ENCODE data around the gene CACNA1S. TPM values are rescaled to one million over a fixed set of nuclear protein-coding genes. Genes with fewer than 3 reads are reported as not detected.
A peak's percentile ranks its signal among the peaks of the same experiment; 100 is the strongest.

Gene CACNA1S
- total RNA-seq, 1 donor from 2014 or later = 0.11 TPM

DNA sequence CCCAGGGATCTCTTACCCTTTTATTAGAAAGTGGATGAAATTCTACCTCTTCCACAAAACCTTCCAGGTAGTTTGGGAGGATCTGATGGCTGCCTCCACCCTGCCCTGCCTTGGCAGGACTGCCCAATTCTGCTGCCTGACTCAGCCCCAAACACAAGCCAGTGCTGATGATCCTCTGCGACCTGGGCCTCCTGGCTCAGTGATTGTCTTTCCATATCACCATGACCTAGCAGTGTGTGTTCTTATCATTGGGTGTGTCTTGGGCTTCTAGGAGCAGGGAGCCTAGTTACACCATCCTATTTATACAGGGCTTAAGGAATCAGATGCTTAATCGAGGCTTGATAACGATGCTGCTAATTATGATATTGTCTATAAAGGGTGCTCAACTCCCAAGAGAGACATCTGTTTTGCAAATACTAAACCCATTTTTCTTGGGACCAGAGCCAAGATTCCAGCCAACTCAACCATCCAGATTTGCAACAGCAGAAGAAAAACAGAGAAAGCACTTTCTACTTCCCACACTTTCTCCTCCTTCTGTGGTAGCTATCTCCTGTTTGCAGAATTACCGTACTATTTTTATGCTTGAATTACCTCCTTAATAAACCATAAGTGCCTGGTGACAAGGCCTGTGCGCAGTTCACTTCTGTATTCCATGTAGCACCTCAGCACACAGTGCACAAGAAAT is 52.2 kb downstream of the CACNA1S start:
- Histone ChIP-seq H3K4me2 (no peak overlapping the region), H4K20me1 (ENCODE audit: low read depth) (no peaks in the 10 kb centered on the region), H2AFZ (replicated peaks) (no peak overlapping the region), H3K4me3 (no peak overlapping the region), H3F3A (ENCODE audit: low read depth) (no peaks in the 10 kb centered on the region), H3K9ac (no peak overlapping the region), H3K79me2 (ENCODE audit: low read depth) (no peaks in the 10 kb centered on the region), H3K4me1 (peaks cover 11% of the 10 kb centered on the region), H3K27ac (no peak overlapping the region), H3K9me3 (ENCODE audit: low read depth) (no peaks in the 10 kb centered on the region), H3K27me3 (no peaks in the 10 kb centered on the region), H3K36me3 (no peaks in the 10 kb centered on the region)
- Mint-ChIP-seq H3K4me1 (peaks cover 52% of the 10 kb centered on the region), H3K27me3 (ENCODE audit: insufficient read depth, low read depth) (peaks cover 21% of the 10 kb centered on the region), H3K9me3 (no peaks in the 10 kb centered on the region), H3K4me3 (no peak overlapping the region), H3K36me3 (no peaks in the 10 kb centered on the region), H3K27ac (no peak overlapping the region)
- DNase-seq (ENCODE audit: low spot score) = no peak
- TF ChIP-seq, protein P1, sequence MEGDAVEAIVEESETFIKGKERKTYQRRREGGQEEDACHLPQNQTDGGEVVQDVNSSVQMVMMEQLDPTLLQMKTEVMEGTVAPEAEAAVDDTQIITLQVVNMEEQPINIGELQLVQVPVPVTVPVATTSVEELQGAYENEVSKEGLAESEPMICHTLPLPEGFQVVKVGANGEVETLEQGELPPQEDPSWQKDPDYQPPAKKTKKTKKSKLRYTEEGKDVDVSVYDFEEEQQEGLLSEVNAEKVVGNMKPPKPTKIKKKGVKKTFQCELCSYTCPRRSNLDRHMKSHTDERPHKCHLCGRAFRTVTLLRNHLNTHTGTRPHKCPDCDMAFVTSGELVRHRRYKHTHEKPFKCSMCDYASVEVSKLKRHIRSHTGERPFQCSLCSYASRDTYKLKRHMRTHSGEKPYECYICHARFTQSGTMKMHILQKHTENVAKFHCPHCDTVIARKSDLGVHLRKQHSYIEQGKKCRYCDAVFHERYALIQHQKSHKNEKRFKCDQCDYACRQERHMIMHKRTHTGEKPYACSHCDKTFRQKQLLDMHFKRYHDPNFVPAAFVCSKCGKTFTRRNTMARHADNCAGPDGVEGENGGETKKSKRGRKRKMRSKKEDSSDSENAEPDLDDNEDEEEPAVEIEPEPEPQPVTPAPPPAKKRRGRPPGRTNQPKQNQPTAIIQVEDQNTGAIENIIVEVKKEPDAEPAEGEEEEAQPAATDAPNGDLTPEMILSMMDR (IDR thresholded peaks at IDR 0.05) = no peak
- no peak for TF ChIP-seq EZH2 (IDR thresholded peaks at IDR 0.05)
- TF ChIP-seq EZH2phosphoT487 (IDR thresholded peaks at IDR 0.05) = no peak

DNA sequence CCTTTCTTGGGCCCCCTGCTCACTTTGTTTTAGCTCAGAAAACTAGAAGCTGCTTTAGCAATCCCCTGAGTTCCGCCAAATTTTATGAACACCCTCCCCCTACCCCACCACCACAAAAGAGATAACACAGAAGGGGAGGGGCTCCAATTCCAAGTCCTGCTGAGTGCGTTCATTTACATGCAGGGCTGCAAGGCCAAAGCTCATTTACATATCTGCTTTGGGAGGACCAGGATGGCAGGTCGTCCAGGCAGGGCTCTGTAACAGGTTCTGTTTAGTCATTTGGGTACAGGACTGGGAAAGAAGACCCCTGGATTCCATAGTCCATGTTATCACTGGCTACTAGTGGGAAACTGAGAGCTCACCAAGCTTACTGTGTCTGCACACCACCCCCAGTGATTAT is 52.8 kb downstream of the CACNA1S start:
- H3K9me3 ChIP-seq (ENCODE audit: low read depth) = no peaks in the 10 kb centered on the region
- H3K4me3 ChIP-seq = no peak overlapping the region
- Mint-ChIP-seq H3K9me3 (no peaks in the 10 kb centered on the region), H3K4me1 (peaks cover 56% of the 10 kb centered on the region), H3K27ac (no peak overlapping the region), H3K4me3 (no peak overlapping the region), H3K27me3 (ENCODE audit: insufficient read depth, low read depth) (peaks cover 18% of the 10 kb centered on the region), H3K36me3 (no peaks in the 10 kb centered on the region)
- no peak overlapping the region for H3K9ac ChIP-seq
- H3K4me1 ChIP-seq = peaks cover 11% of the 10 kb centered on the region
- no peaks in the 10 kb centered on the region for H3F3A ChIP-seq (ENCODE audit: low read depth)
- H4K20me1 ChIP-seq (ENCODE audit: low read depth) = no peaks in the 10 kb centered on the region
- TF ChIP-seq EZH2phosphoT487 (IDR thresholded peaks at IDR 0.05) (no peak), EZH2 (IDR thresholded peaks at IDR 0.05) (no peak)
- TF ChIP-seq, protein P1 (IDR thresholded peaks at IDR 0.05) = no peak
- H3K79me2 ChIP-seq (ENCODE audit: low read depth) = no peaks in the 10 kb centered on the region
- H2AFZ ChIP-seq (replicated peaks) = no peak overlapping the region
- no peaks in the 10 kb centered on the region for H3K36me3 ChIP-seq
- H3K27me3 ChIP-seq = no peaks in the 10 kb centered on the region
- H3K27ac ChIP-seq = no peak overlapping the region
- DNase-seq (ENCODE audit: low spot score) = no peak
- no peak overlapping the region for H3K4me2 ChIP-seq

DNA sequence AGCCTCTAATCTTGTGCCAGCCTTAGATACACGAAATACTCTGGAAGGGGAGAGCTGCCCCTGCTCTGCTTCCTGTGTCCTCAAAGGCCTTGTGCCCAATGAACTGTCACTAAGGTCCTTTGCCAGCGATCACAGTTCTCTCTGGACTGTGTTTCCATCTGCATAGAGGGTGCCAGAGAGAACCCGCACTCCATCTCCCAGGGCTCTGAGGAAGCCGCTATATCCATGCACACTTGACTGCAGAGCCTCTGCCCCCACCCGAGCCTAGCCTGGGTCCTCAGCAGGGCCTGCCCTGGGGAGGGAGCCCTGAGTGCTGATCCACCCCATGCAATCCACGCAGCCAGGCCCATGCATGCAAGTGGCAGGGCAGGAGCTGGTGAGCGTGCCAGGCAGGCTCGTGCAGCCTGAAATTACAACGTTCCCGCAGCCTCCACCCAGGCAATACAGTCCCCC is 58.1 kb downstream of the CACNA1S start:
- Histone ChIP-seq H3K4me3 (no peak overlapping the region), H3K27me3 (no peaks in the 10 kb centered on the region), H3F3A (ENCODE audit: low read depth) (no peaks in the 10 kb centered on the region), H3K4me2 (peak overlapping the region; percentile 11), H3K79me2 (ENCODE audit: low read depth) (no peaks in the 10 kb centered on the region), H4K20me1 (ENCODE audit: low read depth) (no peaks in the 10 kb centered on the region), H2AFZ (replicated peaks) (no peak overlapping the region), H3K4me1 (peaks cover 6% of the 10 kb centered on the region), H3K27ac (no peak overlapping the region), H3K9me3 (ENCODE audit: low read depth) (no peaks in the 10 kb centered on the region), H3K36me3 (no peaks in the 10 kb centered on the region), H3K9ac (no peak overlapping the region)
- no peaks in the 10 kb centered on the region for H3K9me3 Mint-ChIP-seq
- peak overlapping the region; percentile 1 for H3K4me3 Mint-ChIP-seq
- TF ChIP-seq EZH2phosphoT487 (IDR thresholded peaks at IDR 0.05) (no peak), EZH2 (IDR thresholded peaks at IDR 0.05) (no peak)
- TF ChIP-seq, protein P1 (IDR thresholded peaks at IDR 0.05) = no peak
- H3K27ac Mint-ChIP-seq = peak overlapping the region; percentile 88
- peaks cover 11% of the 10 kb centered on the region for H3K27me3 Mint-ChIP-seq (ENCODE audit: insufficient read depth, low read depth)
- H3K4me1 Mint-ChIP-seq = peaks cover 47% of the 10 kb centered on the region
- H3K36me3 Mint-ChIP-seq = no peaks in the 10 kb centered on the region
- DNase-seq (ENCODE audit: low spot score) = no peak

Data from neural progenitor cell (in vitro differentiated cells).